Subcutaneous abdominal adipose tissue (tissue), 5 donors: ENCODE data around the gene MED6.

Source experiments
- H3K27ac ChIP-seq: one replicate; pipeline ENCODE4 v1.7.0; 2013; ENCODE audit warnings: low read depth, mild to moderate bottlenecking, inconsistent platforms, low read length, moderate library complexity
- H3K27me3 ChIP-seq, 5 donors: one replicate each; pipeline ENCODE4 v1.7.0; 2013; ENCODE audit warnings: low read length in 5 of 5, inconsistent platforms in 1 of 5; ENCODE audit not compliant: control insufficient read depth in 5 of 5, insufficient read depth in 4 of 5
- H3K36me3 ChIP-seq, 5 donors: one replicate each; pipeline ENCODE4 v1.7.0; 2013; ENCODE audit warnings: low read length in 5 of 5; ENCODE audit not compliant: control insufficient read depth in 5 of 5, insufficient read depth in 5 of 5
- H3K4me1 ChIP-seq, 5 donors: one replicate each; pipeline ENCODE4 v1.7.0; 2013; ENCODE audit warnings: low read length in 5 of 5, mild to moderate bottlenecking in 3 of 5, moderate library complexity in 1 of 5; ENCODE audit not compliant: control insufficient read depth in 5 of 5, insufficient read depth in 5 of 5
- H3K4me3 ChIP-seq, 5 donors: one replicate each; pipeline ENCODE4 v1.7.0; 2013; ENCODE audit warnings: low read length in 5 of 5, low read depth in 1 of 5
- H3K9ac ChIP-seq, 5 donors: one replicate each; pipeline ENCODE4 v1.7.0; 2013; ENCODE audit warnings: low read length in 5 of 5, mild to moderate bottlenecking in 4 of 5, moderate library complexity in 3 of 5
- H3K9me3 ChIP-seq, 5 donors: one replicate each; pipeline ENCODE4 v1.7.0; 2013; ENCODE audit warnings: low read length in 5 of 5; ENCODE audit not compliant: control insufficient read depth in 5 of 5
- donor health status: healthy.
- donor health status: healthy.
- donor health status: healthy.
- donor health status: healthy.
- donor health status: healthy.

Gene MED6

DNA sequence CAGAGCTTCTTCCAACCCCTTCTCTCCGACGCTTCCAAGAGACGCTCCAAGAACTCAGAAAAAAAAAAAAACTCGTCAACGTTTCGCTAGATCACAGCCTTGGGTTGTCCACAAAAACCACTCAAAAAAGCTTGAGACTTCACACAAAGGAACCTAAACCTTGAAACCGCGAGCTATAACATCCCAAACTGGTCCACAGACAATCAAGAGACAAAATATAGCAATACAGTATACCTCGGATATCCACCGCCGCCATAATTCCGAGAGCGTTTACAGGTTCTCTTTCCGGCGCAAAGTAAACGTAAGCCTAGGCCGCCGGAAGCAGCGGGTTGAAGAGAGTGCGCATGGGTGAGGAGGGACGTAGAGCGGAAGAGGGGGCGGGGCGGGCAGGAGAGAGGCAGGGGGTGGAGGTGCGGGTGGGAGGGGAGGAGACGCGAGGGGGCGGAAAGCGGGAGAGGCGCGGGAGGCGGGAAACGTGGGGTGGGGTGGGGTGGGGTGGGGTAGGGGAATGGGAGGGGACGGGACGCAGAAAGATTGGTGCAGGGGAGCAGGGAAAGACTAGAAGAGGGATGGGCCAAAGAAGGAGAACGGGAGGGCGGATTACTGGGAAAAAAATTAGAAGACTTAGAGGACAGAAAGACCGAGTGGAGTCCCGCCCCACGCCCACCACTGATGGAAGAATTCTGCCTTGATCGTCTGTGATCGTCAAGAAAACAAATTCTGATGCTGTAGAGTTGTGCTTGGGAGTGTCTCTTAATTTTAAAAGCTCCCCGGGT, at the start of gene MED6:
Gene MED6 (minus strand): TSS at position 274 of the 776 bp plus-strand sequence. CDS start 18 bp downstream, at position 256.
- Histone ChIP-seq H3K9ac (peak within 1 kb of the TSS; percentile 68 to 98 (median 90)), H3K4me1 (peaks cover 4 to 23% (median 19%) of the 10 kb centered on the region in 5 donors), H3K36me3 (peaks cover 9 to 10% (median 10%) of the 10 kb centered on the region in 5 donors), H3K27me3 (peaks cover 0 to 4% (median 0%) of the 10 kb centered on the region in 5 donors), H3K27ac (peak within 1 kb of the TSS; percentile 80), H3K9me3 (no peaks in the 10 kb centered on the region), H3K4me3 (peak within 1 kb of the TSS; percentile 75 to 100 (median 97))

DNA sequence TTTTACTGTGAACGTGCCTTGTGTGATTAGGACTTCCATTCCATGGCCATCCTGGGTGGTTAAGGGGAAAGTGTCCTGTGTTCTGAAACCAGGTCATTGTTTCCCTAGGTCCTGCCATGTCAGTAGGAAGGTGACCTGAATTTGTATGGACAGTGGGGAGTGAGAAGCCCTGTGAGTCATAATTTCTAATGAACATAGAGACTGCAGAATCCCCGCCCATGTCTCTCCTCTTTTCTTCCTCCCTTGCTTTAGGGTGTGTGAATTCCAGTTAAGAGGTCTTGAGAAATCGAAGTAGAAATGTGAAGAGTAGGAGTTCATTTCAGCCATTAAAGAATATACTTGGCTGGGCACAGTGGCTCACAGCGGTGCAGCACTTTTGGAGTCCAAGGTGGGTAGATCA, 49.3 kb upstream of the MED6 start:
- Histone ChIP-seq H3K9ac (no peak overlapping the region), H3K36me3 (no peaks in the 10 kb centered on the region), H3K4me1 (no peaks in the 10 kb centered on the region), H3K4me3 (no peak overlapping the region), H3K9me3 (no peaks in the 10 kb centered on the region), H3K27ac (no peak overlapping the region), H3K27me3 (peaks cover 0 to 5% (median 0%) of the 10 kb centered on the region in 5 donors)

GRCh38 chr14:70648346-70648745, 47.9 kb upstream of the MED6 start:
- H3K36me3 ChIP-seq: no peaks in the 10 kb centered on the region
- no peak overlapping the region for H3K27ac ChIP-seq
- no peaks in the 10 kb centered on the region for H3K4me1 ChIP-seq
- H3K9ac ChIP-seq: no peak overlapping the region
- no peak overlapping the region for H3K4me3 ChIP-seq
- peaks cover 0 to 5% (median 0%) of the 10 kb centered on the region in 5 donors for H3K27me3 ChIP-seq
- H3K9me3 ChIP-seq: no peaks in the 10 kb centered on the region

GRCh38 chr14:70646705-70647104, 46.2 kb upstream of the MED6 start:
- Histone ChIP-seq H3K27me3 (peaks cover 4 to 15% (median 7%) of the 10 kb centered on the region in 5 donors), H3K36me3 (no peaks in the 10 kb centered on the region), H3K9me3 (no peaks in the 10 kb centered on the region), H3K27ac (no peak overlapping the region), H3K4me1 (peaks cover 0 to 10% (median 9%) of the 10 kb centered on the region in 5 donors), H3K4me3 (no peak overlapping the region), H3K9ac (no peak overlapping the region)

DNA sequence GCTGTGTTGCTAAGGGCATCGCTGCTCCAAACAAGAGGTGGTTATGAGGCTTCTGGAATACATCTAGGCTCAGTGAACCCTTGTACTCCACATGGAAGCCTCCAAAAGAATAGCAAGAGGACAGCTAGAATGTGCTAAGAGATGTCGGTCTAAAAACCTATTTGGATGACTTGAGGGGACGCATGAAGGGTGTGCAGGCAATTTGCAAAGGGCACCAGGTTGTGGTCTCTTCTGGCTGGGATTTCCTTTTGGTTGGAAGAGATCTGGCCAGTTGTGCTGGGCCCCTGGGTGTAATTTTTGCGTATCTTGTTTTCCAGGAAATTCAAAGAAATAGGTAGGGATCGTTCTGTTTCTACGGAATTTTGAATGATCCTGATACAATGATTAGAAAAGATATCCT, 45.4 kb upstream of the MED6 start:
- Histone ChIP-seq H3K27ac (no peak overlapping the region), H3K4me3 (no peak overlapping the region), H3K9ac (no peak overlapping the region), H3K36me3 (no peaks in the 10 kb centered on the region), H3K4me1 (peaks cover 2 to 16% (median 14%) of the 10 kb centered on the region in 5 donors), H3K9me3 (no peaks in the 10 kb centered on the region), H3K27me3 (peaks cover 6 to 17% (median 10%) of the 10 kb centered on the region in 5 donors)

DNA sequence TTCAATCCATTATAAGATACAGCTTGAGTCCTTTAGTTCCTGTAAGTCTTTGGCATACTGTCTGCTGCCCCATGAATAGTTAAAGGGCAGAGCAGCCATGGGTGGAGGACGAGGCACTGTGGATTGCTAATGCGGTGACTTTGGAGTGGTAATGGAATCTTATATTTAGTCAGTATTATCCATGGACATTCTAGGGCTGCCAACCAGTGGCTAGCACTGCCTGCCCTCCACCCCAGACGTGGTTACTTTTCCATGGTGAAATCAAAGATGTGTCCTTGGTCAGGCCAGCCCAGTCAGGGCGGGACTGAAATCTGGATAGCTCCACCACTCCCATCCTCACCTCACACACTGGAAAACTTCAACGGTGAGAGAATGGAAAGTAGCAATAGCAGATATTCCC, 43.5 kb upstream of the MED6 start:
- no peak overlapping the region for H3K27ac ChIP-seq
- no peaks in the 10 kb centered on the region for H3K36me3 ChIP-seq
- no peak overlapping the region for H3K9ac ChIP-seq
- H3K27me3 ChIP-seq: peaks cover 6 to 28% (median 14%) of the 10 kb centered on the region in 5 donors
- H3K4me1 ChIP-seq: peaks cover 4 to 20% (median 16%) of the 10 kb centered on the region in 5 donors
- no peaks in the 10 kb centered on the region for H3K9me3 ChIP-seq
- H3K4me3 ChIP-seq: no peak overlapping the region

- H3K4me1 ChIP-seq: peaks cover 4 to 20% (median 16%) of the 10 kb centered on the region in 5 donors
- H3K9me3 ChIP-seq: no peaks in the 10 kb centered on the region
- H3K36me3 ChIP-seq: no peaks in the 10 kb centered on the region
- H3K9ac ChIP-seq: peak overlapping the region in 3 of 5 donors; percentile 38 to 66 (median 50)
- peaks cover 6 to 29% (median 14%) of the 10 kb centered on the region in 5 donors for H3K27me3 ChIP-seq
- peak overlapping the region; percentile 55 to 79 (median 66) for H3K4me3 ChIP-seq
- no peak overlapping the region for H3K27ac ChIP-seq
Measured at GRCh38 chr14:70642303-70643235, 42.1 kb upstream of the MED6 start.

- peaks cover 6 to 29% (median 14%) of the 10 kb centered on the region in 5 donors for H3K27me3 ChIP-seq
- peak within 1 kb of the TSS; percentile 63 to 79 (median 70) for H3K4me3 ChIP-seq
- H3K4me1 ChIP-seq: peaks cover 4 to 20% (median 16%) of the 10 kb centered on the region in 5 donors
- no peaks in the 10 kb centered on the region for H3K9me3 ChIP-seq
- H3K36me3 ChIP-seq: no peaks in the 10 kb centered on the region
- no peak within 1 kb of the TSS for H3K27ac ChIP-seq
- peak within 1 kb of the TSS in 4 of 5 donors; percentile 1 to 66 (median 44) for H3K9ac ChIP-seq
Measured at GRCh38 chr14:70641548-70642302, 41.3 kb upstream of the MED6 start, which contains the start of gene TTC9. Gene TTC9, plus strand, starts transcription at chr14:70641916. Its CDS starts 214 bp downstream, at chr14:70642130.

DNA sequence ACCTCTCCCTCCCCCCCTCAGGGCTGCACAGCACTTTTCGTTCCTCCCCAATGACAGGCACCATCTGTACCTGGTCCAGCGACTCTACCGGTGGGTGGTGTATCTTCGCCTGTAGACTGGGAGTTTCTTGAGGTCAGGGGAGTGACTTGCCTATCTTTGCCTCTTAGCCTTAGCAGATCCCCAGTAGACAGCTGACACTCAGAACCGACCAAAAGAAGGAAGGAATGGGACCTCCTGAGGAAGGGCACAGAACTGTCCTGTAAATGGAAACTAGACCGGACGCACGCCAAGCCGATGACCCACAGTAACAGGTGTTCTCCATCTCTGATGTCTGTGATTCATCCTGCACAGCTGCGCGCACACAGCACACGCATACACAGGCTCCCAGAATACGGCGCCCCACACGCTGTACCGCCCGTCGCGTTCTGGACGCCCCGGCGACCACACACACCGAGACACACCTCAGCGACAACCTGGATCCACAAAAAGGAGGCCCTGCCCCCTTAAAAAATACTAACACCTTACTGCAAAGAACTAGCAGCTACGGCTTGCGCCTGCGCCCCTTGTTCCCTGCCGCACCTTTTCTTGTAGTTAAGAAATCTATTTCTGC, 40.6 kb upstream of the MED6 start:
- Histone ChIP-seq H3K27me3 (peaks cover 6 to 29% (median 14%) of the 10 kb centered on the region in 5 donors), H3K4me1 (peaks cover 4 to 20% (median 16%) of the 10 kb centered on the region in 5 donors), H3K9ac (peak overlapping the region in 2 of 5 donors; percentile 1 to 43), H3K36me3 (no peaks in the 10 kb centered on the region), H3K27ac (no peak overlapping the region), H3K9me3 (peaks cover 0 to under 1% (median 0%) of the 10 kb centered on the region in 5 donors), H3K4me3 (peak overlapping the region; percentile 63 to 75 (median 68))
